Measurements from ENCODE around the gene OSBP. TPM values are rescaled to one million over a fixed set of nuclear protein-coding genes. Genes with fewer than 3 reads are reported as not detected.

Gene OSBP
- total and polyA plus RNA-seq, 9 of the 15 experiments (the other 6 are each of a cell fraction or from before 2014, with no cell fraction given) = 11.7 to 49.0 (median 28.7) TPM

- TF ChIP-seq, protein P1, sequence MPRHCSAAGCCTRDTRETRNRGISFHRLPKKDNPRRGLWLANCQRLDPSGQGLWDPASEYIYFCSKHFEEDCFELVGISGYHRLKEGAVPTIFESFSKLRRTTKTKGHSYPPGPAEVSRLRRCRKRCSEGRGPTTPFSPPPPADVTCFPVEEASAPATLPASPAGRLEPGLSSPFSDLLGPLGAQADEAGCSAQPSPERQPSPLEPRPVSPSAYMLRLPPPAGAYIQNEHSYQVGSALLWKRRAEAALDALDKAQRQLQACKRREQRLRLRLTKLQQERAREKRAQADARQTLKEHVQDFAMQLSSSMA (CRISPR knock-in tag; IDR thresholded peaks at IDR 0.05) = no peak
- TF ChIP-seq TFAP4 (CRISPR knock-in tag; IDR thresholded peaks at IDR 0.05; ENCODE audit: borderline replicate concordance) (peak; percentile 93), ATF3 (IDR thresholded peaks at IDR 0.05) (peak; percentile 42; the same call in 1 of the 2 replicates), ATF3 (CRISPR knock-in tag; conservative IDR thresholded peaks at IDR 0.05) (no peak), GABPB2 (CRISPR knock-in tag; conservative IDR thresholded peaks at IDR 0.05) (no peak), MXD1 (CRISPR knock-in tag; IDR thresholded peaks at IDR 0.05; ENCODE audit: borderline replicate concordance, poor library complexity, severe bottlenecking) (peak; percentile 56), GTF2A2 (tag; IDR thresholded peaks at IDR 0.05) (no peak), ZFP91 (CRISPR knock-in tag; IDR thresholded peaks at IDR 0.05) (no peak), TAF9B (IDR thresholded peaks at IDR 0.05; ENCODE audit: partially characterized antibody) (peak; percentile 81), SMARCA5 (IDR thresholded peaks at IDR 0.05) (no peak), ZNF165 (CRISPR knock-in tag; IDR thresholded peaks at IDR 0.05; ENCODE audit: borderline replicate concordance) (no peak), ELF4 (CRISPR knock-in tag; IDR thresholded peaks at IDR 0.05) (no peak), SETDB1 (IDR thresholded peaks at IDR 0.05; ENCODE audit: low read length) (no peak), ZC3H11A (IDR thresholded peaks at IDR 0.05; ENCODE audit: low read depth, low read length) (no peak), KHSRP (IDR thresholded peaks at IDR 0.05) (peak; percentile 46; the same call in 1 of the 2 replicates), TFAM (CRISPR knock-in tag; conservative IDR thresholded peaks at IDR 0.05) (no peak), TCF7L2 (IDR thresholded peaks at IDR 0.05; ENCODE audit: low read depth, low read length) (no peak)
- TF ChIP-seq, protein P2, sequence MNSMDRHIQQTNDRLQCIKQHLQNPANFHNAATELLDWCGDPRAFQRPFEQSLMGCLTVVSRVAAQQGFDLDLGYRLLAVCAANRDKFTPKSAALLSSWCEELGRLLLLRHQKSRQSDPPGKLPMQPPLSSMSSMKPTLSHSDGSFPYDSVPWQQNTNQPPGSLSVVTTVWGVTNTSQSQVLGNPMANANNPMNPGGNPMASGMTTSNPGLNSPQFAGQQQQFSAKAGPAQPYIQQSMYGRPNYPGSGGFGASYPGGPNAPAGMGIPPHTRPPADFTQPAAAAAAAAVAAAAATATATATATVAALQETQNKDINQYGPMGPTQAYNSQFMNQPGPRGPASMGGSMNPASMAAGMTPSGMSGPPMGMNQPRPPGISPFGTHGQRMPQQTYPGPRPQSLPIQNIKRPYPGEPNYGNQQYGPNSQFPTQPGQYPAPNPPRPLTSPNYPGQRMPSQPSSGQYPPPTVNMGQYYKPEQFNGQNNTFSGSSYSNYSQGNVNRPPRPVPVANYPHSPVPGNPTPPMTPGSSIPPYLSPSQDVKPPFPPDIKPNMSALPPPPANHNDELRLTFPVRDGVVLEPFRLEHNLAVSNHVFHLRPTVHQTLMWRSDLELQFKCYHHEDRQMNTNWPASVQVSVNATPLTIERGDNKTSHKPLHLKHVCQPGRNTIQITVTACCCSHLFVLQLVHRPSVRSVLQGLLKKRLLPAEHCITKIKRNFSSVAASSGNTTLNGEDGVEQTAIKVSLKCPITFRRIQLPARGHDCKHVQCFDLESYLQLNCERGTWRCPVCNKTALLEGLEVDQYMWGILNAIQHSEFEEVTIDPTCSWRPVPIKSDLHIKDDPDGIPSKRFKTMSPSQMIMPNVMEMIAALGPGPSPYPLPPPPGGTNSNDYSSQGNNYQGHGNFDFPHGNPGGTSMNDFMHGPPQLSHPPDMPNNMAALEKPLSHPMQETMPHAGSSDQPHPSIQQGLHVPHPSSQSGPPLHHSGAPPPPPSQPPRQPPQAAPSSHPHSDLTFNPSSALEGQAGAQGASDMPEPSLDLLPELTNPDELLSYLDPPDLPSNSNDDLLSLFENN (IDR thresholded peaks at IDR 0.05; ENCODE audit: low read depth in 2 of 2, low read length in 2 of 2) = no peak
- TF ChIP-seq, protein P3, sequence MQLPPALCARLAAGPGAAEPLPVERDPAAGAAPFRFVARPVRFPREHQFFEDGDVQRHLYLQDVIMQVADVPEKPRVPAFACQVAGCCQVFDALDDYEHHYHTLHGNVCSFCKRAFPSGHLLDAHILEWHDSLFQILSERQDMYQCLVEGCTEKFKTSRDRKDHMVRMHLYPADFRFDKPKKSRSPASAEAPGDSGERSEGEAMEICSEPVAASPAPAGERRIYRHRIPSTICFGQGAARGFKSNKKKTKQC (CRISPR knock-in tag; IDR thresholded peaks at IDR 0.05) = no peak
Measured at GRCh38 chr11:59560702-59561473, 54.7 kb downstream of the OSBP start (continued).

Data from K562 (cell line).